Stomach smooth muscle (tissue), 2 donors: ENCODE results near the gene ARHGAP24.

Experiments used
- H3K27ac ChIP-seq: one replicate; pipeline ENCODE4 v1.7.0; 2013; ENCODE audit warnings: mild to moderate bottlenecking, low read length, inconsistent platforms
- H3K27me3 ChIP-seq, 2 donors: one replicate each; pipeline ENCODE4 v1.7.0; 2013; ENCODE audit warnings: low read length in 2 of 2; ENCODE audit not compliant: insufficient read depth in 2 of 2, control insufficient read depth in 1 of 2
- H3K36me3 ChIP-seq, 2 donors: one replicate each; pipeline ENCODE4 v1.7.0; 2013; ENCODE audit warnings: low read length in 2 of 2; ENCODE audit not compliant: control insufficient read depth in 2 of 2, insufficient read depth in 2 of 2
- H3K4me1 ChIP-seq: one replicate; pipeline ENCODE4 v1.7.0; 2013; ENCODE audit warnings: low read length; ENCODE audit not compliant: control insufficient read depth, insufficient read depth
- H3K4me3 ChIP-seq, 2 donors: one replicate each; pipeline ENCODE4 v1.7.0; 2013; ENCODE audit warnings: low read length in 2 of 2
- H3K9ac ChIP-seq, 2 donors: one replicate each; pipeline ENCODE4 v1.7.0; 2013; ENCODE audit warnings: low read length in 2 of 2, mild to moderate bottlenecking in 1 of 2
- H3K9me3 ChIP-seq, 2 donors: one replicate each; pipeline ENCODE4 v1.7.0; 2013; ENCODE audit warnings: low read length in 2 of 2; ENCODE audit not compliant: control insufficient read depth in 2 of 2
- donor health status: healthy.
- donor health status: Pancreatic carcinoma.

ARHGAP24 gene

DNA sequence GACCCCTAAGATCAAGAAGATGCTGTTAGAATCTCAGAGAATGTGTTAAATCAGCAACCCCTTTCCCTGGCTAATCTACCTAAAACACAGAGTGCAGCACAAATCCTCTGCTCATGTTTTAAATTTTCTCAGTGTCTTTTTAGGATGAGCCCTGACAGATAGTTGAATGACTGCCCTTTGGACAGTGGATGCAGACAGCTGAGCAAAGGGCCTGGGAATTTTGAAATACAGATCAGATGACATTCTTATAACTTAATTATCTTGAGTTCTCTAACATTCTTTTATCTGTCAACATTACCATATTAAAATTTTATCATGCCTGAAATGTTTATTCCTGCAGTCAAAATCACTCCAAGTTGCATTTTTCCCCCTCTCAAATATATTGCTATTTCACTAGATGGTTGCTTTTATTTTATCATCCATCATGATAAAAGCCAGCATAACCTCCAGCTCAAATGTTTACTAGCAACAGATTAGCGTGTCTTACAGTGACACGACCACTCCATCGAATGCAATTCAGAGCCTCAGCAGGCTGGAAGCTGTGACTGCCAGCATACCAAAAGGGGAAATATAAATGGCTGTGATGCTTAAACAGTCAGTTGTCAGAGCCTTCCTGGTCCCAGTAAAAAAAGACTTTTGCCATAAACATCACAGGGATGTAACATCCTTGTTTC lies 22.8 kb upstream of the ARHGAP24 start:
- Histone ChIP-seq H3K27me3 (no peaks in the 10 kb centered on the region), H3K27ac (no peak overlapping the region), H3K36me3 (no peaks in the 10 kb centered on the region), H3K9ac (no peak overlapping the region), H3K9me3 (peaks cover 0 to 6% of the 10 kb centered on the region in 2 donors), H3K4me1 (no peaks in the 10 kb centered on the region), H3K4me3 (no peak overlapping the region)

- H3K9ac ChIP-seq = no peak overlapping the region
- peaks cover 0 to 6% of the 10 kb centered on the region in 2 donors for H3K9me3 ChIP-seq
- no peaks in the 10 kb centered on the region for H3K27me3 ChIP-seq
- no peak overlapping the region for H3K27ac ChIP-seq
- H3K4me3 ChIP-seq = no peak overlapping the region
- H3K36me3 ChIP-seq = no peaks in the 10 kb centered on the region
- no peaks in the 10 kb centered on the region for H3K4me1 ChIP-seq
These were observed 19.0 kb upstream of the ARHGAP24 start for GRCh38 chr4:85455942-85456341.

- H3K4me3 ChIP-seq = no peak overlapping the region
- no peaks in the 10 kb centered on the region for H3K36me3 ChIP-seq
- no peak overlapping the region for H3K27ac ChIP-seq
- no peaks in the 10 kb centered on the region for H3K27me3 ChIP-seq
- H3K9ac ChIP-seq = no peak overlapping the region
- H3K9me3 ChIP-seq = peaks cover 0 to 6% of the 10 kb centered on the region in 2 donors
- no peaks in the 10 kb centered on the region for H3K4me1 ChIP-seq
These were observed 17.0 kb upstream of the ARHGAP24 start for GRCh38 chr4:85457752-85458467.

- H3K27me3 ChIP-seq = no peaks in the 10 kb centered on the region
- H3K9me3 ChIP-seq = peaks cover 0 to 6% of the 10 kb centered on the region in 2 donors
- H3K27ac ChIP-seq = no peak overlapping the region
- H3K4me3 ChIP-seq = no peak overlapping the region
- H3K4me1 ChIP-seq = no peaks in the 10 kb centered on the region
- H3K36me3 ChIP-seq = no peaks in the 10 kb centered on the region
- no peak overlapping the region for H3K9ac ChIP-seq
These were observed 15.2 kb upstream of the ARHGAP24 start for GRCh38 chr4:85459736-85460135.

- H3K27me3 ChIP-seq = peaks cover 4 to 5% of the 10 kb centered on the region in 2 donors
- peak overlapping the region; percentile 71 to 75 for H3K4me3 ChIP-seq
These were observed 594 bp upstream of the ARHGAP24 start for GRCh38 chr4:85474356-85474755.

DNA sequence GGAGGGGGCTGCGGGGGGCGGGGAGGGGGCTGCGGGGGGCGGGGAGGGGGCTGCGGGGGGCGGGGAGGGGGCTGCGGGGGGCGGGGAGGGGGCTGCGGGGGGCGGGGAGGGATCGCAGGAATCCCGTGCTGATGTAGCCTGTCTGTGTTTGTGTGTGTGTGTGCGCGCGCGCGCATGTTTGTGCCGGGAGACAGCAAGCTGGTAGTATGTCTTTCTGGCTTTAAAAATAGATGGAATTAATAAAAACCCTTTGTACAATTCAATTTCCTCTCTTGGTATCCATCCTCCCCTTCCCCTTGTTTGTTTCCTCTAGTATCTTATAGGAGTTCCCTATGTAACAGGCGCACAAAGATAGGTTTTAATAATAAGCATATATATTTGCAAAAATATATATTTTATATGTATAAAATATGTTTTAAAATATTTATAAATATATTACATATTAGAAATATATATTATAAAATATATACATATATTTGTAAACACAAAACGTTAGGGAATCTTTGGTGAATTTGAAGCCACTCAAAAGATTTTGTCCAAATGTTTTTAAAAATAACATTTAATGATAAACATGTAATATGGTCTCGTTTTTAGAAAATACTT lies 782 bp downstream of the ARHGAP24 start:
- Histone ChIP-seq H3K9me3 (no peaks in the 10 kb centered on the region), H3K36me3 (no peaks in the 10 kb centered on the region), H3K4me3 (peak overlapping the region; percentile 71 to 75), H3K9ac (no peak overlapping the region), H3K4me1 (no peaks in the 10 kb centered on the region), H3K27me3 (peaks cover 4 to 5% of the 10 kb centered on the region in 2 donors), H3K27ac (no peak overlapping the region)

More at GRCh38 chr4:85474356-85474755, 594 bp upstream of the ARHGAP24 start:
- no peaks in the 10 kb centered on the region for H3K4me1 ChIP-seq
- H3K9me3 ChIP-seq = no peaks in the 10 kb centered on the region
- no peak overlapping the region for H3K27ac ChIP-seq
- no peak overlapping the region for H3K9ac ChIP-seq
- no peaks in the 10 kb centered on the region for H3K36me3 ChIP-seq

GRCh38 chr4:85476381-85476780 lies 1.4 kb downstream of the ARHGAP24 start:
- Histone ChIP-seq H3K36me3 (no peaks in the 10 kb centered on the region), H3K9me3 (no peaks in the 10 kb centered on the region), H3K27ac (no peak overlapping the region), H3K4me1 (no peaks in the 10 kb centered on the region), H3K27me3 (peaks cover 4 to 5% of the 10 kb centered on the region in 2 donors), H3K9ac (no peak overlapping the region), H3K4me3 (no peak overlapping the region)

DNA sequence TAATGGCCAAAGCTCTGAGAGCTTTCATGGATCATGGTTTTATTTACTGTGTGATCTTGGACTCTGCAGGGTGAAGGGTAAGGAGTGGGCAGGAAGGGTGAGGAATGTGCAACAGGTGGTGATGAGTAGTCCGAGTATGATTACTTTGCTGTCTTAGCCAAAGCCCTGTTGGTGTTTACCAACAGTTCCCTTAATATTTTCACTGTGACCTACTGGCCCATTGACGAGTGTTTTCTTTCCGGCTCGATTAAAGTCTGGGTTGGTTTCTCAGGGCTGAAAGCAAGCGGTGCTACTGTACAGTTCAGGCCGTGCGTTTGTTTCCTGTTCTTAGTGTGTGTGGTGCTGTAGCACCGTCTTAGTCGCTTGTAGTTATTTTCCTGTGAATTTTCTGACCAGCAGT lies 2.6 kb downstream of the ARHGAP24 start:
- Histone ChIP-seq H3K4me3 (no peak overlapping the region), H3K9me3 (no peaks in the 10 kb centered on the region), H3K4me1 (no peaks in the 10 kb centered on the region), H3K27me3 (peaks cover 4 to 5% of the 10 kb centered on the region in 2 donors), H3K27ac (no peak overlapping the region), H3K9ac (no peak overlapping the region), H3K36me3 (no peaks in the 10 kb centered on the region)

GRCh38 chr4:85478576-85478975 lies 3.6 kb downstream of the ARHGAP24 start:
- Histone ChIP-seq H3K4me3 (no peak overlapping the region), H3K27me3 (peaks cover 4 to 5% of the 10 kb centered on the region in 2 donors), H3K27ac (no peak overlapping the region), H3K9ac (no peak overlapping the region), H3K36me3 (no peaks in the 10 kb centered on the region), H3K9me3 (no peaks in the 10 kb centered on the region), H3K4me1 (no peaks in the 10 kb centered on the region)

- Histone ChIP-seq H3K9me3 (no peaks in the 10 kb centered on the region), H3K27me3 (peaks cover 0 to 5% of the 10 kb centered on the region in 2 donors), H3K4me1 (no peaks in the 10 kb centered on the region), H3K27ac (no peak overlapping the region), H3K4me3 (no peak overlapping the region), H3K9ac (no peak overlapping the region), H3K36me3 (no peaks in the 10 kb centered on the region)
These were observed 7.2 kb downstream of the ARHGAP24 start for GRCh38 chr4:85482010-85482738.
